Left cardiac atrium (tissue), 4 donors: ENCODE measurements around the gene SCRN2. TPM values are rescaled to one million over a fixed set of nuclear protein-coding genes. Genes with fewer than 3 reads are reported as not detected.
A peak's percentile ranks its signal among the peaks of the same experiment; 100 is the strongest.

Experiments used
- ATAC-seq, 2 donors: fragments of 200-7000 bp; cut with Tn5 transposase; one replicate each; pipeline ENCODE4 v1.9.1; 2020; ENCODE audit warnings: mild to moderate bottlenecking in 2 of 2, moderate library complexity in 2 of 2
- DNase-seq: peaks from one replicate; pipeline ENCODE4 v3.0.0-alpha.2; 2020
- intact Hi-C, 2 donors: fragments of 100-400 bp; cut with DNase I; formaldehyde crosslinking; loops; one replicate each; pipeline versions ENCODE4 v1.14.1 to v1.15.1; 2022 to 2023
- long read RNA-seq: library from polyadenylated mRNA; unstranded; transcript quantifications from one replicate; pipeline ENCODE4 v2.0.0, GENCODE V29; 2021
- total RNA-seq, 2 donors: library from RNA; stranded (reverse); fragmentation: NEBNext Ultra II Directional; extraction: Animal tissue kit (Norgen Biotek cat#: 25700); gene quantifications; one replicate each; pipeline ENCODE4 v1.2.1, GENCODE V29; 2021
- donor health status: DM: no; HTN: yes; CAD: no.
- donor health status: DM: no; HTN: yes; CAD: no; lungs with severe emphysema.
- donor health status: DM: yes; HTN: yes; CAD: no.
- donor health status: Dilated cardiomyopathy.

SCRN2 gene
- total RNA-seq, result 10 to 100 TPM; 32.2 to 33.6 TPM
- long read RNA-seq, transcript SCRN2-212 (7 exons, 1,745 nt), result minor isoform, 8 of 77 reads
- long read RNA-seq, transcript SCRN2-201 (8 exons, 1,548 nt), result major isoform, 48 of 77 reads
- long read RNA-seq, transcript SCRN2-202 (7 exons, 1,779 nt), result minor isoform, 5 of 77 reads
- long read RNA-seq, partial matches to known transcripts, result 8 of 77 reads
- long read RNA-seq, other reads (novel, unspliced or antisense), result 8 of 77 reads

GRCh38 chr17:47840742-47841487 is at the start of gene SCRN2:
Gene SCRN2, minus strand, starts transcription at chr17:47841273. Its CDS starts 430 bp downstream, at chr17:47840843.
- ATAC-seq, result peak; percentile 84 to 94
- peak; percentile 91 for DNase-seq

GRCh38 chr17:47889734-47890529 is 48.9 kb upstream of the SCRN2 start:
- ATAC-seq (peak; percentile 92 to 93), DNase-seq (peak; percentile 90)
- intact Hi-C loops, result loop anchor here (1.0 to 10.0 kb wide), 3 partner anchors 45 to 55 kb away; partner anchors contain the start of gene PNPO (in 1 of the 2)

More at GRCh38 chr17:47840742-47841487, at the start of gene SCRN2:
- intact Hi-C loops, result loop anchor here (2.0 to 10.0 kb wide), 3 partner anchors 104 to 130 kb away; partner anchors contain the start of genes CDK5RAP3 (in 1 of the 2) and PNPO (in 1 of the 2)

GRCh38 chr17:47888293-47888692 is 47.2 kb upstream of the SCRN2 start:
- intact Hi-C loops, result loop anchor here in 1 of 2 donors (2.0 kb wide), 1 partner anchor 43 kb away; no protein-coding TSS in a partner anchor
- DNase-seq (no peak), ATAC-seq (no peak)

GRCh38 chr17:47884905-47885730 is 44.0 kb upstream of the SCRN2 start:
- intact Hi-C loops, result no loop called here
- DNase-seq (no peak), ATAC-seq (no peak)

GRCh38 chr17:47884427-47884740 is 43.3 kb upstream of the SCRN2 start:
- intact Hi-C loops, result no loop called here
- DNase-seq (no peak), ATAC-seq (no peak)

- DNase-seq (no peak), ATAC-seq (no peak)
- intact Hi-C loops, result no loop called here
These were observed 42.7 kb upstream of the SCRN2 start for GRCh38 chr17:47883589-47884426.

- no peak for DNase-seq
- ATAC-seq, result no peak
- intact Hi-C loops, result no loop called here
These were observed 41.9 kb upstream of the SCRN2 start for GRCh38 chr17:47882695-47883588.

- ATAC-seq (peak in 1 of 2 donors; percentile 54), DNase-seq (no peak)
- intact Hi-C loops, result no loop called here
These were observed 41.2 kb upstream of the SCRN2 start for GRCh38 chr17:47882247-47882646.

GRCh38 chr17:47879776-47880454 is 38.8 kb upstream of the SCRN2 start:
- no peak for ATAC-seq
- DNase-seq, result no peak
- intact Hi-C loops, result no loop called here

GRCh38 chr17:47879028-47879585 is 38.0 kb upstream of the SCRN2 start:
- intact Hi-C loops, result no loop called here
- DNase-seq, result no peak
- ATAC-seq, result no peak

GRCh38 chr17:47878203-47879027 is 37.3 kb upstream of the SCRN2 start:
- no peak for ATAC-seq
- intact Hi-C loops, result no loop called here
- DNase-seq, result no peak

- intact Hi-C loops, result no loop called here
- ATAC-seq, result no peak
- DNase-seq, result no peak
These were observed 36.4 kb upstream of the SCRN2 start for GRCh38 chr17:47877368-47878034.

GRCh38 chr17:47875011-47875985 is 34.2 kb upstream of the SCRN2 start:
- intact Hi-C loops, result no loop called here
- ATAC-seq (no peak), DNase-seq (no peak)
